Peyer's patch (tissue), 4 donors: ENCODE data around the gene RERE. TPM values are rescaled to one million over a fixed set of nuclear protein-coding genes. Genes with fewer than 3 reads are reported as not detected.
A peak's percentile ranks its signal among the peaks of the same experiment; 100 is the strongest.

ENCODE experiments used
- DNase-seq, 3 donors: peaks; one replicate each; pipeline ENCODE4 v3.0.0-alpha.2; 2017 to 2019
- H3K27ac ChIP-seq, 4 donors: fragments of 200-600 bp; sonication (generic); one replicate each; pipeline ENCODE4 v1.5.1; 2016 to 2019
- H3K27me3 ChIP-seq, 2 donors: fragments of 200-600 bp; sonication (generic); one replicate each; pipeline ENCODE4 v1.5.1; 2019
- H3K36me3 ChIP-seq, 3 donors: fragments of 200-600 bp; sonication (generic); one replicate each; pipeline ENCODE4 v1.5.1; 2016 to 2019
- H3K4me1 ChIP-seq, 4 donors: fragments of 200-600 bp; sonication (generic); one replicate each; pipeline ENCODE4 v1.5.1; 2016 to 2019
- H3K4me3 ChIP-seq, 4 donors: fragments of 200-600 bp; sonication (generic); 1 replicate in 3 of 4; 2 replicates in 1 of 4; pipeline ENCODE4 v1.5.1; 2016 to 2019; ENCODE audit warnings: mild to moderate bottlenecking in 1 of 4
- H3K9me3 ChIP-seq, 4 donors: fragments of 200-600 bp; sonication (generic); one replicate each; pipeline ENCODE4 v1.5.1; 2016 to 2019; ENCODE audit warnings: mild to moderate bottlenecking in 1 of 4
- CTCF ChIP-seq, 6 experiments: fragments of 450-650 bp in 4 of 6; fragments of 200-600 bp in 2 of 6; sonication (generic) in 1 of 6; IDR thresholded peaks; one replicate each; pipeline ENCODE4 v1.5.1; 2017 to 2019; ENCODE audit warnings: antibody characterized with exemption in 6 of 6, mild to moderate bottlenecking in 3 of 6, moderate library complexity in 1 of 6
- POLR2A ChIP-seq, 2 donors: fragments of 450-650 bp; IDR thresholded peaks; one replicate each; pipeline ENCODE4 v1.5.1; 2017; ENCODE audit warnings: antibody characterized with exemption in 2 of 2, mild to moderate bottlenecking in 2 of 2, moderate library complexity in 2 of 2
- total RNA-seq, 4 donors: library from RNA; depleted of rRNA; stranded (reverse); fragments of >200 nt; gene quantifications; one replicate each; pipeline ENCODE4 v1.1.0, GENCODE V29; 2016

The RERE gene
- total RNA-seq, 4 donors from 2014 or later = 98.5 to 528 (median 110) TPM

GRCh38 chr1:8340448-8340847, 477.0 kb downstream of the RERE start:
- no peaks in the 10 kb centered on the region for H3K27me3 ChIP-seq
- H3K36me3 ChIP-seq = no peaks in the 10 kb centered on the region
- H3K4me3 ChIP-seq = no peak overlapping the region
- H3K4me1 ChIP-seq = peaks cover 0 to 9% (median 0%) of the 10 kb centered on the region in 4 donors
- TF ChIP-seq POLR2A (IDR thresholded peaks at IDR 0.05) (no peak), CTCF (IDR thresholded peaks at IDR 0.05) (no peak)
- no peak overlapping the region for H3K27ac ChIP-seq
- no peak for DNase-seq
- no peaks in the 10 kb centered on the region for H3K9me3 ChIP-seq

- TF ChIP-seq POLR2A (IDR thresholded peaks at IDR 0.05) (no peak), CTCF (IDR thresholded peaks at IDR 0.05) (no peak)
- Histone ChIP-seq H3K27me3 (no peaks in the 10 kb centered on the region), H3K4me3 (no peak overlapping the region), H3K9me3 (no peaks in the 10 kb centered on the region), H3K27ac (no peak overlapping the region), H3K36me3 (no peaks in the 10 kb centered on the region), H3K4me1 (peaks cover 0 to 6% (median 0%) of the 10 kb centered on the region in 4 donors)
- DNase-seq = peak in 1 of 3 donors; percentile 38
These were observed 478.2 kb downstream of the RERE start for GRCh38 chr1:8339203-8339600.

GRCh38 chr1:8338526-8339202, 478.8 kb downstream of the RERE start:
- TF ChIP-seq CTCF (IDR thresholded peaks at IDR 0.05) (no peak), POLR2A (IDR thresholded peaks at IDR 0.05) (no peak)
- H3K4me3 ChIP-seq = no peak overlapping the region
- H3K27me3 ChIP-seq = no peaks in the 10 kb centered on the region
- DNase-seq = no peak
- no peaks in the 10 kb centered on the region for H3K36me3 ChIP-seq
- H3K27ac ChIP-seq = no peak overlapping the region
- H3K4me1 ChIP-seq = peaks cover 0 to under 1% (median 0%) of the 10 kb centered on the region in 4 donors
- H3K9me3 ChIP-seq = no peaks in the 10 kb centered on the region

- Histone ChIP-seq H3K27me3 (no peaks in the 10 kb centered on the region), H3K36me3 (no peaks in the 10 kb centered on the region), H3K27ac (no peak overlapping the region), H3K4me1 (no peaks in the 10 kb centered on the region), H3K9me3 (no peaks in the 10 kb centered on the region), H3K4me3 (no peak overlapping the region)
- no peak for TF ChIP-seq POLR2A (IDR thresholded peaks at IDR 0.05)
- no peak for TF ChIP-seq CTCF (IDR thresholded peaks at IDR 0.05)
- DNase-seq = peak in 1 of 3 donors; percentile 34
These were observed 479.5 kb downstream of the RERE start for GRCh38 chr1:8337776-8338525.

GRCh38 chr1:8335246-8335645, 482.2 kb downstream of the RERE start:
- TF ChIP-seq CTCF (IDR thresholded peaks at IDR 0.05) (no peak), POLR2A (IDR thresholded peaks at IDR 0.05) (no peak)
- Histone ChIP-seq H3K4me3 (no peak overlapping the region), H3K27me3 (no peaks in the 10 kb centered on the region), H3K27ac (no peak overlapping the region), H3K4me1 (no peaks in the 10 kb centered on the region), H3K9me3 (no peaks in the 10 kb centered on the region), H3K36me3 (no peaks in the 10 kb centered on the region)
- peak in 1 of 3 donors; percentile 39 for DNase-seq
